ENCODE measurements around the gene ST3GAL6.

ST3GAL6 gene

GRCh38 chr3:98763076-98763475 lies at the start of gene ST3GAL6:
Gene ST3GAL6 (plus strand): TSS chr3:98763340. CDS start chr3:98768441, 5,101 bp downstream.
- no peak for DNase-seq (ENCODE audit: low read depth)

GRCh38 chr3:98713984-98714383 lies 49.2 kb upstream of the ST3GAL6 start:
- DNase-seq (ENCODE audit: low read depth): no peak

GRCh38 chr3:98717584-98717983 lies 45.6 kb upstream of the ST3GAL6 start:
- no peak for DNase-seq (ENCODE audit: low read depth)

- DNase-seq (ENCODE audit: low read depth): no peak
Observed at GRCh38 chr3:98718730-98719129, 44.4 kb upstream of the ST3GAL6 start.

GRCh38 chr3:98721776-98722175 lies 41.4 kb upstream of the ST3GAL6 start:
- no peak for DNase-seq (ENCODE audit: low read depth)

- no peak for DNase-seq (ENCODE audit: low read depth)
Observed at GRCh38 chr3:98722389-98722788, 40.8 kb upstream of the ST3GAL6 start.

GRCh38 chr3:98725352-98725751 lies 37.8 kb upstream of the ST3GAL6 start:
- no peak for DNase-seq (ENCODE audit: low read depth)

GRCh38 chr3:98726084-98726483 lies 37.1 kb upstream of the ST3GAL6 start:
- no peak for DNase-seq (ENCODE audit: low read depth)

GRCh38 chr3:98727638-98728037 lies 35.5 kb upstream of the ST3GAL6 start:
- DNase-seq (ENCODE audit: low read depth): no peak

GRCh38 chr3:98728672-98729071 lies 34.5 kb upstream of the ST3GAL6 start:
- DNase-seq (ENCODE audit: low read depth): no peak

GRCh38 chr3:98730338-98730737 lies 32.8 kb upstream of the ST3GAL6 start:
- DNase-seq (ENCODE audit: low read depth): no peak

- no peak for DNase-seq (ENCODE audit: low read depth)
Observed at GRCh38 chr3:98730886-98731537, 32.1 kb upstream of the ST3GAL6 start.

- DNase-seq (ENCODE audit: low read depth): no peak
Observed at GRCh38 chr3:98731720-98732285, 31.3 kb upstream of the ST3GAL6 start.

GRCh38 chr3:98732286-98733052 lies 30.7 kb upstream of the ST3GAL6 start:
- DNase-seq (ENCODE audit: low read depth): no peak

GRCh38 chr3:98733053-98733811 lies 29.9 kb upstream of the ST3GAL6 start:
- DNase-seq (ENCODE audit: low read depth): no peak

- DNase-seq (ENCODE audit: low read depth): no peak
Observed at GRCh38 chr3:98733812-98734281, 29.3 kb upstream of the ST3GAL6 start.

- DNase-seq (ENCODE audit: low read depth): no peak
Observed at GRCh38 chr3:98734306-98734705, 28.8 kb upstream of the ST3GAL6 start.

GRCh38 chr3:98734735-98735134 lies 28.4 kb upstream of the ST3GAL6 start:
- DNase-seq (ENCODE audit: low read depth): no peak

- DNase-seq (ENCODE audit: low read depth): no peak
Observed at GRCh38 chr3:98735296-98735695, 27.8 kb upstream of the ST3GAL6 start.

- no peak for DNase-seq (ENCODE audit: low read depth)
Observed at GRCh38 chr3:98735761-98736269, 27.3 kb upstream of the ST3GAL6 start.

- DNase-seq (ENCODE audit: low read depth): no peak
Observed at GRCh38 chr3:98737301-98737700, 25.8 kb upstream of the ST3GAL6 start.

GRCh38 chr3:98739266-98739665 lies 23.9 kb upstream of the ST3GAL6 start:
- DNase-seq (ENCODE audit: low read depth): no peak
